Gastrocnemius medialis (tissue), 4 donors: Measurements from ENCODE around the gene RGS7BP. TPM values are rescaled to one million over a fixed set of nuclear protein-coding genes. Genes with fewer than 3 reads are reported as not detected.
"Not testable (repeated sequence)": the region's sequence is repeated elsewhere in the genome, so short reads cannot be mapped to it uniquely, and the experiment has no call there.

Experiments used
- ATAC-seq, 2 donors: fragments of 150-250 bp; one replicate each; pipeline ENCODE4 v1.9.1; 2016
- DNase-seq, 2 donors: peaks; one replicate each; pipeline ENCODE4 v3.0.0-alpha.2; 2019
- H3K27ac ChIP-seq, 4 donors: fragments of 200-600 bp; sonication (generic); 1 replicate in 1 of 4; 2 replicates in 3 of 4; pipeline ENCODE4 v1.5.1; 2016 to 2018; ENCODE audit warnings: mild to moderate bottlenecking in 2 of 4, moderate library complexity in 1 of 4
- H3K27me3 ChIP-seq, 3 donors: fragments of 200-600 bp; sonication (generic) in 2 of 3; 1 replicate in 1 of 3; 2 replicates in 2 of 3; pipeline versions ENCODE4 v1.5.1 to v1.6.0; 2016 to 2019; ENCODE audit warnings: mild to moderate bottlenecking in 1 of 3, moderate library complexity in 1 of 3
- H3K36me3 ChIP-seq, 2 donors: fragments of 200-600 bp; sonication (generic) in 1 of 2; one replicate each; pipeline ENCODE4 v1.5.1; 2017 to 2018
- H3K4me1 ChIP-seq, 2 donors: fragments of 200-600 bp; sonication (generic) in 1 of 2; one replicate each; pipeline ENCODE4 v1.5.1; 2016 to 2017; ENCODE audit warnings: mild to moderate bottlenecking in 2 of 2
- H3K4me3 ChIP-seq, 4 donors: fragments of 200-600 bp; sonication (generic) in 3 of 4; 1 replicate in 1 of 4; 2 replicates in 3 of 4; pipeline ENCODE4 v1.5.1; 2016 to 2019; ENCODE audit warnings: mild to moderate bottlenecking in 2 of 4
- H3K9me3 ChIP-seq, 3 donors: fragments of 200-600 bp; sonication (generic) in 2 of 3; 1 replicate in 1 of 3; 2 replicates in 2 of 3; pipeline ENCODE4 v1.5.1; 2016 to 2019
- CTCF ChIP-seq, 5 experiments: fragments of 450-650 bp in 3 of 5; fragments of 200-600 bp in 2 of 5; sonication (generic) in 2 of 5; IDR thresholded peaks in 4 of 5; conservative IDR thresholded peaks in 1 of 5; 1 replicate in 4 of 5; 2 replicates in 1 of 5; pipeline ENCODE4 v1.5.1; 2016 to 2019; ENCODE audit warnings: antibody characterized with exemption in 5 of 5, mild to moderate bottlenecking in 3 of 5, moderate library complexity in 3 of 5
- POLR2A ChIP-seq, 2 donors: fragments of 450-650 bp; IDR thresholded peaks; one replicate each; pipeline ENCODE4 v1.6.1; 2017; ENCODE audit warnings: antibody characterized with exemption in 2 of 2, mild to moderate bottlenecking in 2 of 2, moderate library complexity in 2 of 2
- in situ Hi-C, 4 donors: fragments of 200-750 bp; cut with MboI; loops; one replicate each; pipeline versions ENCODE4 v1.15.0 to v1.8.0; 2017; ENCODE audit warnings: low sequenced_read_pairs in 4 of 4
- intact Hi-C: fragments of 100-400 bp; cut with DNase I; formaldehyde crosslinking; loops from one replicate; pipeline ENCODE4 v1.15.1; 2023; ENCODE audit warnings: low total_unique reads
- total RNA-seq, 4 donors: library from RNA; depleted of rRNA; stranded (reverse); fragments of >200 nt; gene quantifications; one replicate each; pipeline versions ENCODE4 v1.1.0 to v1.2.3, GENCODE V29; 2016

The RGS7BP gene
- total RNA-seq, 4 donors from 2014 or later: 0.10 to 0.86 (median 0.47) TPM

GRCh38 chr5:64557911-64558310, 52.1 kb downstream of the RGS7BP start:
- ATAC-seq (no peak), DNase-seq (no peak)
- Histone ChIP-seq H3K27me3 (no peaks in the 10 kb centered on the region), H3K4me3 (no peak overlapping the region), H3K27ac (no peak overlapping the region), H3K36me3 (no peaks in the 10 kb centered on the region), H3K9me3 (no peaks in the 10 kb centered on the region), H3K4me1 (no peaks in the 10 kb centered on the region)
- intact Hi-C loops: no loop called here
- no peak for TF ChIP-seq CTCF (IDR thresholded peaks at IDR 0.05 in 4 of 5, conservative IDR thresholded peaks at IDR 0.05 in 1 of 5)
- TF ChIP-seq POLR2A (IDR thresholded peaks at IDR 0.05): no peak
- in situ Hi-C loops: no loop called here

GRCh38 chr5:64558641-64559040, 52.8 kb downstream of the RGS7BP start:
- H3K4me3 ChIP-seq, ATAC-seq, H3K4me1 ChIP-seq, H3K27ac ChIP-seq, in situ Hi-C loops, H3K9me3 ChIP-seq, DNase-seq, H3K27me3 ChIP-seq, H3K36me3 ChIP-seq, intact Hi-C loops: not testable (repeated sequence)

GRCh38 chr5:64566310-64566916, 60.6 kb downstream of the RGS7BP start:
- ATAC-seq (no peak), DNase-seq (no peak)
- Histone ChIP-seq H3K4me3 (no peak overlapping the region), H3K27ac (no peak overlapping the region), H3K4me1 (no peaks in the 10 kb centered on the region), H3K9me3 (no peaks in the 10 kb centered on the region), H3K27me3 (no peaks in the 10 kb centered on the region), H3K36me3 (no peaks in the 10 kb centered on the region)
- intact Hi-C loops (no loop called here), in situ Hi-C loops (no loop called here)
- no peak for TF ChIP-seq CTCF (IDR thresholded peaks at IDR 0.05 in 4 of 5, conservative IDR thresholded peaks at IDR 0.05 in 1 of 5)
- no peak for TF ChIP-seq POLR2A (IDR thresholded peaks at IDR 0.05)

- H3K4me3 ChIP-seq: no peak overlapping the region
- ATAC-seq (no peak), DNase-seq (no peak)
- in situ Hi-C loops (no loop called here), intact Hi-C loops (no loop called here)
- TF ChIP-seq CTCF (IDR thresholded peaks at IDR 0.05 in 4 of 5, conservative IDR thresholded peaks at IDR 0.05 in 1 of 5) (no peak), POLR2A (IDR thresholded peaks at IDR 0.05) (no peak)
- no peak overlapping the region for H3K27ac ChIP-seq
- H3K27me3 ChIP-seq: no peaks in the 10 kb centered on the region
- no peaks in the 10 kb centered on the region for H3K9me3 ChIP-seq
- no peaks in the 10 kb centered on the region for H3K36me3 ChIP-seq
- H3K4me1 ChIP-seq: no peaks in the 10 kb centered on the region
These were observed 64.0 kb downstream of the RGS7BP start for GRCh38 chr5:64569858-64570257.

- H3K4me1 ChIP-seq: no peaks in the 10 kb centered on the region
- intact Hi-C loops (no loop called here), in situ Hi-C loops (no loop called here)
- DNase-seq (no peak), ATAC-seq (no peak)
- no peak overlapping the region for H3K27ac ChIP-seq
- H3K36me3 ChIP-seq: no peaks in the 10 kb centered on the region
- no peaks in the 10 kb centered on the region for H3K9me3 ChIP-seq
- H3K27me3 ChIP-seq: no peaks in the 10 kb centered on the region
- no peak for TF ChIP-seq CTCF (IDR thresholded peaks at IDR 0.05 in 4 of 5, conservative IDR thresholded peaks at IDR 0.05 in 1 of 5)
- no peak for TF ChIP-seq POLR2A (IDR thresholded peaks at IDR 0.05)
- no peak overlapping the region for H3K4me3 ChIP-seq
These were observed 64.7 kb downstream of the RGS7BP start for GRCh38 chr5:64570395-64570996.
